ENCODE measurements around the gene METTL27. TPM values are rescaled to one million over a fixed set of nuclear protein-coding genes. Genes with fewer than 3 reads are reported as not detected.
A peak's percentile ranks its signal among the peaks of the same experiment; 100 is the strongest.
"Not testable (repeated sequence)": the region's sequence is repeated elsewhere in the genome, so short reads cannot be mapped to it uniquely, and the experiment has no call there.

METTL27 gene, protein sequence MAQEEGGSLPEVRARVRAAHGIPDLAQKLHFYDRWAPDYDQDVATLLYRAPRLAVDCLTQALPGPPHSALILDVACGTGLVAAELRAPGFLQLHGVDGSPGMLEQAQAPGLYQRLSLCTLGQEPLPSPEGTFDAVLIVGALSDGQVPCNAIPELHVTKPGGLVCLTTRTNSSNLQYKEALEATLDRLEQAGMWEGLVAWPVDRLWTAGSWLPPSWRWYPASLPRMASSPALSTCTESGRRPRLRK
- not detected for polyA plus RNA-seq (2012; ENCODE audit: missing spikeins)

DNA sequence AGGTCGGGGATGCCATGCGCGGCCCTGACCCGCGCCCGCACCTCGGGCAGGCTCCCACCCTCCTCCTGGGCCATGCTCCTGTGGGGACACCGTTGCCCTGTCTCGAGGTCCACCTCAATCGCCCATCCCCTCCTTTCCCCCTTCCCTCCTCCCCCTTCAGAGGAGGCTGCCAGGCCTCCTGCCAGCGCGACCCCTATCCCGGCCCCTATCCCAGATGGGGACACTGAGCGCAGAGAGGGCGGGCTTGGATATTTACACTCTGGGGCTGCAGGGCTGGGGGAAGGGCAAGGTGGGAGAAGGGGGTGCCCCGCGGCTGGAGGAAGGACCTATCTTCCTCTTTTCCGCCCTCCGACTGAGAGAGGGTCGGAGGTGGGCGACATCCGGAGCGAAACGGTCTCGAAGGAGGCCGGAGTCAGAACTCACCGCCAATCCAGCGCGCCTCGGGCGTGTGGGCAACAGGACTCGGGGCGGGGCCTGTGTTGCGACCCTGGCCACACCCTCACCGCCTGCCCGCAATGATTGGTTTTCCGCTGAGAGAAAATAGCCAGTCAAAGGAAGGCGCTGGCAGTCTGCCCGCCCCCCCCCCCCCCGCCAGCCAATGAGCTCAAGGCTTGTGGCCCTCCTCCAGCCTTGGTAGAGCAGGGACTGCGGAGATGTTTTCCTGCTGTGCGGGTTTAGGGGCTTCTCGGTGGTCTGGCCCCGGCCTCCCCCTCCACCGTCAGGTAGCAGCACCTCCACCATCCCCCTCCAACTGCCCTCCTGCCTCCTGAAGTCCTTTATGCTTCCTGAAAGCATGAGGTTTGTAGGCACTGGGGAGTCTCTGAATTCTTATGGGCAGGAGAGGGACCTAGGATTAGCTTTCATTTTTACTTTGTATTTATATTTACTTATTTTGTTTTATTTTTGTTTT lies at the start of gene METTL27:
METTL27 (minus strand) TSS at position 450 of the 910 bp plus-strand sequence; CDS start at position 74, 376 bp downstream.
- peak; percentile 62 for FAIRE-seq

DNA sequence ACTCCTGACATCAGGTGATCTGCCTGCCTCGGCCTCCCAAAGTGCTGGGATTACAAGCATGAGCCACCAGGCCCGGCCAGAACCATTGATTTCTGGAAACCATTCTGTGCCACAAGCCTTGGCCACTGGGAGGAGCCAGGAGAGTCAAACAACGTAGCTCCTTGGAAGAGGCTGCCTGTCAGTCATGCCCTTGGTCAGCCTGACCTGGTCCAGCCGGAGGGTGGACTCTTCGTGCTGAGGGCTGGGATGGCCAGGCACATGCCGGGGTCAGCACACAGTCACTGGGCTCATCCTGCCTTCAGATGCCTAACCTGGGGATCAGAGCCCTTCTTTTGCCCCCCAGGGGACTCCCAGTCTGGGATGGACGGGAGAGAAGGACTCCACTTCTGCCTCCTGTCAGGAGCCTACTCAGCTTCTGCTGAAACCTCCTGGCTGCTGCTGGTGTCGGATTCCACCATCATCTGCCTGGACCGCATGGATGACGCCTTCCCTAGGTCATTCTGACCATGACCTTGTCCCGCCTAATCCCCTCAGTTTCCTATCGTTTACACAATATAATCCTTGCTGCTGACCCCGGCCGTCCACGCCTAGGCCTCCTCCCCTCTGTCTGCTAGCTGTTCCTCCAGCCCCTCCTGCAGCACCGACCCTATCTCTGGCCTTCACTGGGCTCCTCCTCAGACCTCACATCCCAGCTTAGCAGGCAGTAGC lies 49.0 kb upstream of the METTL27 start:
- FAIRE-seq = no peak
- TF ChIP-seq TAF1 (IDR thresholded peaks at IDR 0.05; ENCODE audit: borderline replicate concordance, low read depth, low read length) (no peak), POLR2A (IDR thresholded peaks at IDR 0.05; ENCODE audit: low read depth, low read length) (no peak), POLR2AphosphoS5 (IDR thresholded peaks at IDR 0.05; ENCODE audit: low read depth, low read length) (no peak)
- no peak for DNase-seq (ENCODE audit: insufficient read length)

More for the DNA sequence above, at the start of gene METTL27:
- peak; percentile 98 for DNase-seq (ENCODE audit: insufficient read length)
- TF ChIP-seq POLR2A (IDR thresholded peaks at IDR 0.05; ENCODE audit: low read depth, low read length) = peak; percentile 34; the same call in 1 of the 2 replicates
- no peak for TF ChIP-seq TAF1 (IDR thresholded peaks at IDR 0.05; ENCODE audit: borderline replicate concordance, low read depth, low read length)

DNA sequence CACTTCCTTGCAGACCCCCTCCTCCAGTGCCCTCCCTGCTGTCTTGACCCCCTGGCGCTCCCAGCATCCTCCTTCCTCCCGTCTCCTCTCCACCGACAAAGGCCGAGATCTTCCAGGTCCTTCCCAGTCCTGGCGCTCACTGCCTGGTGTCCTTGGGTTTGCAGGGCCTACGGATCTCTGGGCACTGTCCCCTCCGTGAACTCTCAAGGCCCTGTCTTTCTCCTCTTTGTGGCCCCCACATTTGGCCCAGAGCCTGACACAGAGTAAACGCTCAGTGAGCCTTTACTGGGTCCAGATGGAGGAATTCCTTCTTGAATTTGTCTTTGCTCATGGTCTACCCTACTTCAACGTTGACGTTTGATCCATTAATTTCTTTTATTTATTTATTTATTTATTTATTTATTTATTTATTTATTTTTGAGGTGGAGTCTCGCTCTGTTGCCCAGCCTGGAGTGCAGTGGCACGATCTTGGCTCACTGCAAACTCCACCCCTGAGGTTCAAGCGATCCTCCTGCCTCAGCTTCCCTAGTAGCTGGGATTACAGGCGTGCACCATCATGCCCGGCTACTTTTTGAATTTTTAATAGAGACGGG lies 48.3 kb upstream of the METTL27 start:
- no peak for DNase-seq (ENCODE audit: insufficient read length)
- no peak for FAIRE-seq
- TF ChIP-seq TAF1 (IDR thresholded peaks at IDR 0.05; ENCODE audit: borderline replicate concordance, low read depth, low read length) (no peak), POLR2A (IDR thresholded peaks at IDR 0.05; ENCODE audit: low read depth, low read length) (no peak), POLR2AphosphoS5 (IDR thresholded peaks at IDR 0.05; ENCODE audit: low read depth, low read length) (no peak)

DNA sequence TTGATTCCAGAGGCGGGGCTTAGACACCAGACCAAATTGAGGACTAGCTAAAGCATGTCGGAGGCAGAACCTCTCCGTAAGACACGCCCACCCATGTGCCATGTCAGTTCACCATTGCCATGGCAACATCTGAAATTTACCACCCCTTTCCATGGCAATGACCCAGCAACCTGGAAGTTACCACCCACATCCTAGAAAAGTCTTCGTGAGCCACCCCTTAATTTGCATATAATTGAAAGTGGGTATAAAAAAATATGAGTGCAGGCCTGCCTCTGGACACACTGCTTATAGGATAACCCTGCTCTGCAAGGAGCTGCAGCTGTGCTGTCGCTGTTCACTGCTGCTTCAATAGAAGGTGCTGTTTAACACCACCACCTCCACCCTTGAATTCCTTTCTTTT lies 46.6 kb upstream of the METTL27 start:
- DNase-seq (ENCODE audit: insufficient read length) (no peak), FAIRE-seq (no peak)
- TF ChIP-seq TAF1 (IDR thresholded peaks at IDR 0.05; ENCODE audit: borderline replicate concordance, low read depth, low read length) (no peak), POLR2AphosphoS5 (IDR thresholded peaks at IDR 0.05; ENCODE audit: low read depth, low read length) (no peak), POLR2A (IDR thresholded peaks at IDR 0.05; ENCODE audit: low read depth, low read length) (no peak)

DNA sequence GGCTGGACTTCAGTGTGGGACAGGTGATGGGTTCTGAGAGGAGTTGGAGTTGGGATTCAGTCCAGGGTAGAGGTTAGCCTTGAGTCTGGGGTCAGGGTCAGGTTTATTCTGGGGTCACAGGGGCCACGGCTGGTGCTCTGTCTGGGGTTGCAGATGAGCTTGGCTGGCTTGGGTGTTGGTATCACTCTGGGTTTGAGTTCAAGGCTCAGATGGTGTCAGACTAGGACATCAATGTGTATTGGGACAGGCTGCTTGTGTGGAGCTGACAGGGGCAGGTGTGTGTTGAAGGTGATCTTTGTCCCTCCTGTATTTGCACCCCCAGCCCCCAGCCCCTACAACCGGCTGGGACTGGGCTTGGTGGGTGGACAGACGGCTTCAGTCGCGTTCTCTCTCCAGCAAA lies 45.4 kb upstream of the METTL27 start:
- TF ChIP-seq TAF1 (IDR thresholded peaks at IDR 0.05; ENCODE audit: borderline replicate concordance, low read depth, low read length) (no peak), POLR2AphosphoS5 (IDR thresholded peaks at IDR 0.05; ENCODE audit: low read depth, low read length) (no peak), POLR2A (IDR thresholded peaks at IDR 0.05; ENCODE audit: low read depth, low read length) (no peak)
- FAIRE-seq (no peak), DNase-seq (ENCODE audit: insufficient read length) (no peak)

DNA sequence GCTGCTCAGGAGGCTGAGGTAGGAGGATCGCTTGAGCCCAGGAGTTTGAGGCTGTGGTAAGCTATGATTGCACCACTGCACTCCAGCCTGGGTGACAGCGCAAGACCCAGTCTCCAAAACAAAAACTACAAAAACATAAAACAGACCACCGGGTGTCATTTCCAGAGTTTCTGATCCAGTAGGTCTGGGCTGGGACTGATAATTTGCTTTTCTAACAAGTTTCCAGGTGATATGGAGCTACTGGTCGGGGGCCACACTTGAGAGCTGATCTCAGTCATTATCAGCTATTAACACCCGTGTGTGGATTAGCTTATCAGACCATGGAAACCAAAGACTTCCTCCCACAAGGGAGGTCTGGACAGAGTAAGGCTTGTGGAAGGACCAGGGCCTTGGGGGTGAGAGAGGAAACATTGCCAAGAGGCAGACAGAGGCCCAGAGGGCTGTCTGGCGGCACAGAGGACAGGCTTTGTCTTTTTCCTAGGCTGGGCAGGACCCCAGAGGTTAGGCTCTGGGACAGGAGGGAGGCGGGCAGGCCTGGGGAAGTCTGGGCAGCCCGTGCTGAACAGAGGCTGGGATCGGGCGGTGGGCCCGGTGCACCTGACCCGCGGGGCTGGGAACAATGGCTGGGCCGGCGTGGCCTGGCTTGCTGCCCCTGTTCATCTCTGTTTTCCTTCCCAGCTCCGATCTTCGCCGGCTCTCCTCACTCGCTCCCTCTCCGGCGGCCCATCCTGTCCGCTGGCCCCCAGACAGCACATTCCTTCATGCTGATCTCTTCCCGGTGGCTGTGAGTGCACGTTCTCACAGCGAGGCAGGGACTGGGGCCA lies 43.9 kb upstream of the METTL27 start:
- no peak for TF ChIP-seq TAF1 (IDR thresholded peaks at IDR 0.05; ENCODE audit: borderline replicate concordance, low read depth, low read length)
- no peak for TF ChIP-seq POLR2A (IDR thresholded peaks at IDR 0.05; ENCODE audit: low read depth, low read length)
- TF ChIP-seq POLR2AphosphoS5 (IDR thresholded peaks at IDR 0.05; ENCODE audit: low read depth, low read length) = no peak
- DNase-seq (ENCODE audit: insufficient read length) (no peak), FAIRE-seq (no peak)

DNA sequence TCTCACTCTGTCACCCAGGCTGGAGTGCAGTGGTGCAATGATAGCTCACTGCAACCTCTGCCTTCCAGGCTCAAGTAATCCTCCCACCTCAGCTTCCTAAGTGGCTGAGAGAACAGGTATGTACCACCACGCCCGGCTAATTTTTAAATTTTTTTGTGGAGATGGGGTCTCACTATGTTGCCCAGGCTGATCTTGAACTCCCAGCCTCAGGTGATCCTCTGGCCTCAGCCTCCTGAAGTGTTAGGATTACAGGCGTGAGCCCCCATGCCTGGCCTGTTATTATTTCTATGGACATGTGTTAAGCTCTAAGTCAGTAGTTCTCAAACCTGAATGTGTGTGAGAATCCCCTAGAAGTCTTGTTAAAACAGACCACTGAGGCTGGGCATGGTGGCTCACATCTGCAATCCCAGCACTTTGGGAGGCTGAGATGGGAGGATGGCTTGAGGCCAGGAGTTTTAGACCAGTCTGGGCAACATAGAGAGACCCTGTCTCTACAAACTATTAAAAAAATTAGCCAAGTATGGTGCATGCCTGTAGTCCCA lies 43.2 kb upstream of the METTL27 start:
- TF ChIP-seq TAF1 (IDR thresholded peaks at IDR 0.05; ENCODE audit: borderline replicate concordance, low read depth, low read length) (no peak), POLR2AphosphoS5 (IDR thresholded peaks at IDR 0.05; ENCODE audit: low read depth, low read length) (no peak), POLR2A (IDR thresholded peaks at IDR 0.05; ENCODE audit: low read depth, low read length) (no peak)
- FAIRE-seq (no peak), DNase-seq (ENCODE audit: insufficient read length) (no peak)

DNA sequence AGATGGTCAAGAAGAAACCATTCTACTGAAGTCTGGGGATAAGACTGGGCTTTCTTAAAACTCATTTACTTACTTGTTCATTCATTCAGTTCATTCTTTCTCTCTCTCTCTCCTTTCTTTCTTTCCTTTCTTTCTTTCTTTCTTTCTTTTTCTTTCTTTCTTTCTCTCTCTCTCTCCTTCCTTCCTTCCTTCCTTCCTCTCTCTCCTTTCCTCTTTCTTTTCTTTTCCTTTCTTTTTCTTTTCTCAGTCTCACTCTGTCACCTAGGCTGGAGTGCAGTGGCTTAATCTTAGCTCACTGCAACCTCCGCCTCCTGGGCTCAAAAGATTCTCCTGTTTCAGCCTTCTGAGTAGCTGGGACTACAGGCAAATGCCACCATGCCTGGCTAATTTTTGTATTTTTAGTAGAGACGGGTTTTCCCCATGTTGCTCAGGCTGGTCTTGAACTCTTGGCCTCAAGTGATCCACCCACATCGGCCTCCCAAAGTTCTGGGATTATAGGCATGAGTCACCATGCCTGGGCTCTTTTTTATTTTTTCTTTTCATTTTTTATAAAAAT lies 42.6 kb upstream of the METTL27 start:
- not testable (repeated sequence) for FAIRE-seq; DNase-seq (ENCODE audit: insufficient read length)

DNA sequence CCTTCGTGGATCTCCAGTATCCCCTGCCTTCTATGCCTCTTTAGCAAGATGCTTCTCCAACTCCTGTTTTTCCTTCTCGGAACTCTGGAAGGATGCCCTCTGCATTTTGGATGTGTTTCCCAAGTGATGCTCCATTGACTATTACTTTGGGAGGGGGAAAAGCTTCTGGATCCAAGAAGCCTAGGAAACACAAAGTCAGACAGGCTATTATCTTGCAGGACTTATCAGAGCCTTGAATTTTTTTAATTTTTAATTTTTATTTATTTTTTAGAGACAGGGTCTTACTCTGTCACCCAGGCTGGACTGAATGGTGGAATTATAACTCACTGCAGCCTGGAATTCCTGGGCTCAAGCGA lies 39.7 kb upstream of the METTL27 start:
- DNase-seq (ENCODE audit: insufficient read length) (no peak), FAIRE-seq (no peak)
- TF ChIP-seq POLR2AphosphoS5 (IDR thresholded peaks at IDR 0.05; ENCODE audit: low read depth, low read length) (no peak), TAF1 (IDR thresholded peaks at IDR 0.05; ENCODE audit: borderline replicate concordance, low read depth, low read length) (no peak), POLR2A (IDR thresholded peaks at IDR 0.05; ENCODE audit: low read depth, low read length) (no peak)

DNA sequence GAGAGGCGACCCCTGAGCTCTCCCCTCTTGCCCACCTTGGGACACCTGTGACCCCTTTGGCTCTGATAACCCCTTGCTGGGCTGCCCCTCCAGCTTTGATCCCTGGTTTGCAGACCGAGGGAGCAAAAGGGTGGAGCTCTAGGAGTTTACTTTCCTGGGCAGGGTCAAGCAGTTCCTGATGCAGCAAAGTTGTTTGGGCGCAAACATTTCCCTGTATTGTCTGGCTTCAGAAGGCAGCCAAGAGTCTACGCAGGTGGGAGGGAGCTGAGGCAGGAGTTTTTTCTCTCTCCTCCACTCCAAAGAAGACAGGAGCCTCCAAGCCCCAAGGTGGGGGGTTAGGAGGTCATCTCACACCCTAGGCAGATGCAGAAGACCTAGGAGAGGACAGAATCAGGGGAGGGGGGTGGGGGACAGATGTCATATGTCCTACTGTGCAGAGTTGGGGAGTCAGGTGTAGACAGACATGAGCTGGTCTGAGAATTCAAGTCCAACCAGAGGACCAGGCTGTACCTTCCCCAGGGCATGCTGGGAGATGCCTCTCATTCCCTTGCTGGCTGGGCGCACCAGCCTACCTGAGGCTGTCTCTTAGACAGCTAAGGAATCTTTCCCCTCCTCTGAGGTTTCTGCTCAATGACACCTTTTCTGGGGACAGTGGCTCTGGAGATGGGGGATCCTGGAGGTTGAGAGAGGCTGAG lies 39.2 kb upstream of the METTL27 start:
- no peak for DNase-seq (ENCODE audit: insufficient read length)
- TF ChIP-seq POLR2A (IDR thresholded peaks at IDR 0.05; ENCODE audit: low read depth, low read length) = no peak
- FAIRE-seq = no peak

Data from GM12892 (cell line).